Endometrial microvascular endothelial cells (primary cell): ENCODE measurements around the gene TDRD10. TPM values are rescaled to one million over a fixed set of nuclear protein-coding genes. Genes with fewer than 3 reads are reported as not detected.
"Not testable (repeated sequence)": the region's sequence is repeated elsewhere in the genome, so short reads cannot be mapped to it uniquely, and the experiment has no call there.

Source experiments
- in situ Hi-C: cut with HindIII; loops from 2 replicates; pipeline ENCODE4 v1.10.0; 2017; ENCODE audit warnings: low sequenced_read_pairs, low pct_unique_long_range_greater_than_20kb; ENCODE audit errors: inconsistent ontology term
- total RNA-seq: library from RNA; depleted of rRNA; stranded (reverse); fragments of >200 nt; gene quantifications from one replicate; pipeline ENCODE4 v1.2.3, GENCODE V29; 2015; ENCODE audit errors: inconsistent ontology term

Gene TDRD10
- total RNA-seq, 1 donor from 2014 or later: 2.8 TPM

- in situ Hi-C loops: no loop called here
Measured at GRCh38 chr1:154501423-154502065, 475 bp upstream of the TDRD10 start.

GRCh38 chr1:154502744-154503115, 711 bp downstream of the TDRD10 start:
- in situ Hi-C loops: no loop called here

GRCh38 chr1:154503898-154504297, 1.9 kb downstream of the TDRD10 start:
- in situ Hi-C loops: no loop called here

- in situ Hi-C loops: no loop called here
Measured at GRCh38 chr1:154512760-154513159, 10.7 kb downstream of the TDRD10 start.

GRCh38 chr1:154514066-154514553, 12.1 kb downstream of the TDRD10 start:
- in situ Hi-C loops: no loop called here

GRCh38 chr1:154517661-154518060, 15.6 kb downstream of the TDRD10 start:
- in situ Hi-C loops: no loop called here

GRCh38 chr1:154519591-154519991, 17.6 kb downstream of the TDRD10 start:
- in situ Hi-C loops: no loop called here

- in situ Hi-C loops: no loop called here
Measured at GRCh38 chr1:154520333-154520732, 18.3 kb downstream of the TDRD10 start.

GRCh38 chr1:154521695-154522094, 19.7 kb downstream of the TDRD10 start:
- in situ Hi-C loops: no loop called here

- in situ Hi-C loops: no loop called here
Measured at GRCh38 chr1:154524881-154525280, 22.9 kb downstream of the TDRD10 start.

GRCh38 chr1:154527192-154527591, 25.2 kb downstream of the TDRD10 start:
- in situ Hi-C loops: no loop called here

GRCh38 chr1:154529308-154529707, 27.3 kb downstream of the TDRD10 start:
- in situ Hi-C loops: no loop called here

- in situ Hi-C loops: not testable (repeated sequence)
Measured at GRCh38 chr1:154531950-154532349, 29.9 kb downstream of the TDRD10 start.

GRCh38 chr1:154533952-154534844, 32.2 kb downstream of the TDRD10 start:
- in situ Hi-C loops: no loop called here

GRCh38 chr1:154536570-154536969, 34.6 kb downstream of the TDRD10 start:
- in situ Hi-C loops: no loop called here

- in situ Hi-C loops: no loop called here
Measured at GRCh38 chr1:154539486-154540483, 37.8 kb downstream of the TDRD10 start.

GRCh38 chr1:154541231-154541630, 39.2 kb downstream of the TDRD10 start:
- in situ Hi-C loops: no loop called here

- in situ Hi-C loops: no loop called here
Measured at GRCh38 chr1:154546264-154547063, 44.4 kb downstream of the TDRD10 start.
